ENCODE data around the gene FAM219B.

Gene FAM219B

GRCh38 chr15:74885461-74885860 is 21.2 kb downstream of the FAM219B start:
- in situ Hi-C loops (cut with MboI; ENCODE audit: low pct_unique_long_range_greater_than_20kb, low sequenced_read_pairs) = no loop called here
- DNase-seq = no peak

- in situ Hi-C loops (cut with MboI; ENCODE audit: low pct_unique_long_range_greater_than_20kb, low sequenced_read_pairs) = no loop called here
Measured at GRCh38 chr15:74884428-74885223, 22.0 kb downstream of the FAM219B start.

GRCh38 chr15:74882528-74882927 is 24.1 kb downstream of the FAM219B start:
- no peak for DNase-seq
- in situ Hi-C loops (cut with MboI; ENCODE audit: low pct_unique_long_range_greater_than_20kb, low sequenced_read_pairs) = no loop called here

More at GRCh38 chr15:74884428-74885223, 22.0 kb downstream of the FAM219B start:
- DNase-seq = no peak

- in situ Hi-C loops (cut with MboI; ENCODE audit: low pct_unique_long_range_greater_than_20kb, low sequenced_read_pairs) = no loop called here
- no peak for DNase-seq
Measured at GRCh38 chr15:74878273-74878672, 28.4 kb downstream of the FAM219B start.

GRCh38 chr15:74873756-74874424 is 32.8 kb downstream of the FAM219B start:
- DNase-seq = no peak
- in situ Hi-C loops (cut with MboI; ENCODE audit: low pct_unique_long_range_greater_than_20kb, low sequenced_read_pairs) = no loop called here

GRCh38 chr15:74873036-74873755 is 33.5 kb downstream of the FAM219B start, which contains the start of gene SCAMP2:
SCAMP2 (minus strand) TSS chr15:74873365; CDS start chr15:74873255, 110 bp downstream.
- in situ Hi-C loops (cut with MboI; ENCODE audit: low pct_unique_long_range_greater_than_20kb, low sequenced_read_pairs) = no loop called here
- peak; percentile 99 for DNase-seq

GRCh38 chr15:74872702-74873035 is 34.0 kb downstream of the FAM219B start:
- DNase-seq = no peak
- in situ Hi-C loops (cut with MboI; ENCODE audit: low pct_unique_long_range_greater_than_20kb, low sequenced_read_pairs) = no loop called here

- no peak for DNase-seq
- in situ Hi-C loops (cut with MboI; ENCODE audit: low pct_unique_long_range_greater_than_20kb, low sequenced_read_pairs) = no loop called here
Measured at GRCh38 chr15:74870436-74871215, 36.0 kb downstream of the FAM219B start.

- peak; percentile 100 for DNase-seq
- in situ Hi-C loops (cut with MboI; ENCODE audit: low pct_unique_long_range_greater_than_20kb, low sequenced_read_pairs) = no loop called here
Measured at GRCh38 chr15:74869726-74870407, 36.8 kb downstream of the FAM219B start.

GRCh38 chr15:74869372-74869725 is 37.3 kb downstream of the FAM219B start:
- in situ Hi-C loops (cut with MboI; ENCODE audit: low pct_unique_long_range_greater_than_20kb, low sequenced_read_pairs) = no loop called here
- DNase-seq = no peak

GRCh38 chr15:74868059-74868458 is 38.6 kb downstream of the FAM219B start:
- DNase-seq = peak; percentile 97
- in situ Hi-C loops (cut with MboI; ENCODE audit: low pct_unique_long_range_greater_than_20kb, low sequenced_read_pairs) = no loop called here

GRCh38 chr15:74867466-74868038 is 39.1 kb downstream of the FAM219B start:
- no peak for DNase-seq
- in situ Hi-C loops (cut with MboI; ENCODE audit: low pct_unique_long_range_greater_than_20kb, low sequenced_read_pairs) = no loop called here

- in situ Hi-C loops (cut with MboI; ENCODE audit: low pct_unique_long_range_greater_than_20kb, low sequenced_read_pairs) = no loop called here
- no peak for DNase-seq
Measured at GRCh38 chr15:74866090-74866489, 40.6 kb downstream of the FAM219B start.

GRCh38 chr15:74865316-74865715 is 41.3 kb downstream of the FAM219B start:
- in situ Hi-C loops (cut with MboI; ENCODE audit: low pct_unique_long_range_greater_than_20kb, low sequenced_read_pairs) = no loop called here
- no peak for DNase-seq

- DNase-seq = no peak
- in situ Hi-C loops (cut with MboI; ENCODE audit: low pct_unique_long_range_greater_than_20kb, low sequenced_read_pairs) = no loop called here
Measured at GRCh38 chr15:74864296-74864695, 42.4 kb downstream of the FAM219B start.

GRCh38 chr15:74863239-74864056 is 43.2 kb downstream of the FAM219B start:
- in situ Hi-C loops (cut with MboI; ENCODE audit: low pct_unique_long_range_greater_than_20kb, low sequenced_read_pairs) = no loop called here
- DNase-seq = no peak

GRCh38 chr15:74858369-74858740 is 48.3 kb downstream of the FAM219B start:
- DNase-seq = peak; percentile 66
- in situ Hi-C loops (cut with MboI; ENCODE audit: low pct_unique_long_range_greater_than_20kb, low sequenced_read_pairs) = no loop called here
